Lower lobe of right lung (tissue), 2 donors: ENCODE measurements around the gene CLASP1. TPM values are rescaled to one million over a fixed set of nuclear protein-coding genes. Genes with fewer than 3 reads are reported as not detected.

Experiments used
- ATAC-seq, 2 donors: fragments of 200-7000 bp; cut with Tn5 transposase; one replicate each; pipeline ENCODE4 v1.9.1; 2020 to 2022; ENCODE audit warnings: mild to moderate bottlenecking in 2 of 2, moderate library complexity in 2 of 2
- DNase-seq: peaks from one replicate; pipeline ENCODE4 v3.0.0-alpha.2; 2020
- H3K27ac ChIP-seq: fragments of 200-600 bp; one replicate; pipeline ENCODE4 v1.8.0; 2022
- H3K27me3 ChIP-seq: fragments of 200-600 bp; one replicate; pipeline ENCODE4 v1.8.0; 2022; ENCODE audit warnings: low read depth
- H3K36me3 ChIP-seq: fragments of 200-600 bp; one replicate; pipeline ENCODE4 v1.8.0; 2022; ENCODE audit warnings: mild to moderate bottlenecking
- H3K4me1 ChIP-seq: fragments of 200-600 bp; one replicate; pipeline ENCODE4 v1.8.0; 2022
- H3K4me3 ChIP-seq: fragments of 200-600 bp; one replicate; pipeline ENCODE4 v1.8.0; 2022; ENCODE audit warnings: mild to moderate bottlenecking
- H3K9me3 ChIP-seq: fragments of 200-600 bp; one replicate; pipeline ENCODE4 v1.8.0; 2022
- intact Hi-C: fragments of 100-400 bp; cut with DNase I; formaldehyde crosslinking; loops from one replicate; pipeline ENCODE4 v1.11.0; 2022
- total RNA-seq: library from RNA; stranded (reverse); fragmentation: NEBNext Ultra II Directional; extraction: Animal tissue kit (Norgen Biotek cat#: 25700); gene quantifications from one replicate; pipeline ENCODE4 v1.2.1, GENCODE V29; 2021
- TF ChIP-seq, protein P1 (sequence below): fragments of 200-600 bp; IDR thresholded peaks from one replicate; pipeline ENCODE4 v1.8.0; 2022; ENCODE audit warnings: antibody characterized with exemption, mild to moderate bottlenecking
- donor health status: DM: no; HTN: yes; CAD: no; lungs with severe emphysema.

Gene CLASP1
- total RNA-seq, 1 donor from 2014 or later, result 45.8 TPM

DNA sequence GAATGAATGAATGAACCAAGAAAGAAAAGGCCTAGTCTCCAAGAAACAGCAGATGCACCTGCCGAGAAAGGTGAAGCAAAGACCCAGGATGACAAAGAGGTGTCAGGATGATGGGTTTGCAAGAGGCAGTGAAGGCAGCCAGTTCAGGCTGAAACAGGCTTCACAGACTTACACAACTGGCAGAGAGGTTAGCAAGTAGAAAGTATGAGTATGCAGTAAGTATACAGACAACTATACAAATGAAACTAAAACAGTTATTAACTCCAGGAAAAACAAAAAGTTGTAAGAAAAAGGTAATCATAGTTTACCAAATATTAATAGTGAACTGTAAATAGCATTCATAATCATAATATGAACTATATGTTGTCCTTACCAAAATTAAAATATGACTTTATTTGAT lies 138.4 kb downstream of the CLASP1 start:
- TF ChIP-seq, protein P1, sequence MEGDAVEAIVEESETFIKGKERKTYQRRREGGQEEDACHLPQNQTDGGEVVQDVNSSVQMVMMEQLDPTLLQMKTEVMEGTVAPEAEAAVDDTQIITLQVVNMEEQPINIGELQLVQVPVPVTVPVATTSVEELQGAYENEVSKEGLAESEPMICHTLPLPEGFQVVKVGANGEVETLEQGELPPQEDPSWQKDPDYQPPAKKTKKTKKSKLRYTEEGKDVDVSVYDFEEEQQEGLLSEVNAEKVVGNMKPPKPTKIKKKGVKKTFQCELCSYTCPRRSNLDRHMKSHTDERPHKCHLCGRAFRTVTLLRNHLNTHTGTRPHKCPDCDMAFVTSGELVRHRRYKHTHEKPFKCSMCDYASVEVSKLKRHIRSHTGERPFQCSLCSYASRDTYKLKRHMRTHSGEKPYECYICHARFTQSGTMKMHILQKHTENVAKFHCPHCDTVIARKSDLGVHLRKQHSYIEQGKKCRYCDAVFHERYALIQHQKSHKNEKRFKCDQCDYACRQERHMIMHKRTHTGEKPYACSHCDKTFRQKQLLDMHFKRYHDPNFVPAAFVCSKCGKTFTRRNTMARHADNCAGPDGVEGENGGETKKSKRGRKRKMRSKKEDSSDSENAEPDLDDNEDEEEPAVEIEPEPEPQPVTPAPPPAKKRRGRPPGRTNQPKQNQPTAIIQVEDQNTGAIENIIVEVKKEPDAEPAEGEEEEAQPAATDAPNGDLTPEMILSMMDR, result no peak
- intact Hi-C loops, result no loop called here

GRCh38 chr2:121506621-121507020 lies 142.6 kb downstream of the CLASP1 start:
- Histone ChIP-seq H3K4me1 (no peaks in the 10 kb centered on the region), H3K27ac (no peak overlapping the region), H3K36me3 (peaks cover 24% of the 10 kb centered on the region), H3K27me3 (no peaks in the 10 kb centered on the region), H3K4me3 (no peak overlapping the region), H3K9me3 (no peaks in the 10 kb centered on the region)
- intact Hi-C loops, result no loop called here
- TF ChIP-seq, protein P1, result no peak
- DNase-seq, result no peak
- ATAC-seq, result no peak

More for the DNA sequence above, 138.4 kb downstream of the CLASP1 start:
- ATAC-seq, result no peak
- H3K9me3 ChIP-seq, result no peaks in the 10 kb centered on the region
- H3K4me3 ChIP-seq, result no peak overlapping the region
- H3K27ac ChIP-seq, result no peak overlapping the region
- peaks cover 28% of the 10 kb centered on the region for H3K36me3 ChIP-seq
- no peak for DNase-seq
- H3K4me1 ChIP-seq, result no peaks in the 10 kb centered on the region
- no peaks in the 10 kb centered on the region for H3K27me3 ChIP-seq

- DNase-seq (no peak), ATAC-seq (no peak)
- intact Hi-C loops, result no loop called here
- no peaks in the 10 kb centered on the region for H3K4me1 ChIP-seq
- TF ChIP-seq, protein P1, result no peak
- H3K36me3 ChIP-seq, result peaks cover 27% of the 10 kb centered on the region
- H3K9me3 ChIP-seq, result no peaks in the 10 kb centered on the region
- no peak overlapping the region for H3K4me3 ChIP-seq
- no peaks in the 10 kb centered on the region for H3K27me3 ChIP-seq
- no peak overlapping the region for H3K27ac ChIP-seq
These were observed 143.2 kb downstream of the CLASP1 start for GRCh38 chr2:121505986-121506586.

DNA sequence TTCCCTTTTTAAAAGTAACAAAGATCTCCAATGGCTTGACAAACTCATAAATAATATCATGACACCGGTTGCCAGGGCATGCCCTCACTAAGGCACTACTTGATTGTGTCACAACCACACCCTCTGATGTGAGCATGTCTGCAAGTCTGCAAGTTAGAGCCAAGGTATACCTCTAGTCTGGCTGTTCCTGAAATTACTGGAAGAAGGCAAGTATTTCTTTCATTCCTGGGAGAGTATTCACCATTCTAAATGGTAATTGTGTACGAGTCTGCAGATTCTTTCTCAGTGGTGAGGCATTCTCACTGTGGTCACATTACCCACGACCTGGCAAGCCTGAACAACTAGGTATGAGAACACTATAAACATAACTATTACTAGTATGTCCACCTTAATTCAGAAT lies 144.3 kb downstream of the CLASP1 start:
- Histone ChIP-seq H3K4me3 (no peak overlapping the region), H3K4me1 (no peaks in the 10 kb centered on the region), H3K36me3 (peaks cover 33% of the 10 kb centered on the region), H3K27ac (no peak overlapping the region), H3K9me3 (no peaks in the 10 kb centered on the region), H3K27me3 (no peaks in the 10 kb centered on the region)
- ATAC-seq (peak; percentile 24 to 45), DNase-seq (no peak)
- TF ChIP-seq, protein P1, result no peak
- intact Hi-C loops, result no loop called here

- H3K4me1 ChIP-seq, result no peaks in the 10 kb centered on the region
- ATAC-seq (no peak), DNase-seq (no peak)
- H3K9me3 ChIP-seq, result no peaks in the 10 kb centered on the region
- intact Hi-C loops, result no loop called here
- H3K4me3 ChIP-seq, result no peak overlapping the region
- TF ChIP-seq, protein P1, result no peak
- no peaks in the 10 kb centered on the region for H3K27me3 ChIP-seq
- H3K27ac ChIP-seq, result no peak overlapping the region
- H3K36me3 ChIP-seq, result peaks cover 33% of the 10 kb centered on the region
These were observed 144.9 kb downstream of the CLASP1 start for GRCh38 chr2:121504316-121504715.
